Astrocyte of the spinal cord (primary cell): Measurements from ENCODE around the gene METTL24.
"Not testable (repeated sequence)": the region's sequence is repeated elsewhere in the genome, so short reads cannot be mapped to it uniquely, and the experiment has no call there.

Source experiments
- DNase-seq: peaks from one replicate; pipeline ENCODE4 v3.0.0; 2011; ENCODE audit warnings: low read depth, low spot score
- H3K4me3 ChIP-seq: 2 replicates; pipeline ENCODE4 v1.5.1; 2011; ENCODE audit warnings: low read depth, mild to moderate bottlenecking, low read length, moderate library complexity
- in situ Hi-C: cut with HindIII; loops from 2 replicates; pipeline ENCODE4 v1.10.0; 2017; ENCODE audit warnings: low sequenced_read_pairs
- TF ChIP-seq, protein P1 (sequence below): IDR thresholded peaks from 2 replicates; pipeline ENCODE4 v1.5.1; 2012; ENCODE audit warnings: low read depth, mild to moderate bottlenecking, low read length, inconsistent platforms

Gene METTL24

DNA sequence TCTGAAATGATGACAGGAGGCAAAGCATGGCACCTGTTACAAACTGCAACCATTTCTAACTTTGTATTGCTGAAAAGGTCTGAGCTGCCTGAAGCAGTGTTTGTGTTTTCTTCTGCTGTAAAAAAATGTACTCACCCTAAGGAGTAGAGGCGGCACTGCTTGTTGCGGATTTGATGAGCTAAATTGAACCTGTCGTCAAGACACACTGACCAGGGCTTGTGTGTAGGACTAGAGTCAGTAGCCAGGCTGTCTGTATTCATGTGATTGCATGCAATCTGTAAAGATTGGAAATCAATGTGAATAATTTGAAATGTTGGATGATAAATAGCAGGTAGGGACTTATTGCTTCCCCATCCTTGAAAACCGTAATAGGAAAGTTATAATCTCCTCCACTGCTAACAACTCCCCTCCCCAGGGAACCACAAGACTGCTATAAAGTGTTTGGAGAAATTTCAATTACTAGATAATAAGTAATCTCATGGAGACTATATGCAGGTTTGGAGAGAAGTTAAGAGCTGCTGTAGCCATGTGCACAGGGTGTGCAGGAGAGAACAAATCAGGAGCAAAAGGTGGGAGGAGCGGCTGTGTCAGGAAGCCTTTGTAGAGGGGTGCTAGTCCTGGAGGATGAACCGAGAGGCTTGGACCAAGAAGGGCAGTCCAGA, 42.8 kb downstream of the METTL24 start:
- TF ChIP-seq, protein P1, sequence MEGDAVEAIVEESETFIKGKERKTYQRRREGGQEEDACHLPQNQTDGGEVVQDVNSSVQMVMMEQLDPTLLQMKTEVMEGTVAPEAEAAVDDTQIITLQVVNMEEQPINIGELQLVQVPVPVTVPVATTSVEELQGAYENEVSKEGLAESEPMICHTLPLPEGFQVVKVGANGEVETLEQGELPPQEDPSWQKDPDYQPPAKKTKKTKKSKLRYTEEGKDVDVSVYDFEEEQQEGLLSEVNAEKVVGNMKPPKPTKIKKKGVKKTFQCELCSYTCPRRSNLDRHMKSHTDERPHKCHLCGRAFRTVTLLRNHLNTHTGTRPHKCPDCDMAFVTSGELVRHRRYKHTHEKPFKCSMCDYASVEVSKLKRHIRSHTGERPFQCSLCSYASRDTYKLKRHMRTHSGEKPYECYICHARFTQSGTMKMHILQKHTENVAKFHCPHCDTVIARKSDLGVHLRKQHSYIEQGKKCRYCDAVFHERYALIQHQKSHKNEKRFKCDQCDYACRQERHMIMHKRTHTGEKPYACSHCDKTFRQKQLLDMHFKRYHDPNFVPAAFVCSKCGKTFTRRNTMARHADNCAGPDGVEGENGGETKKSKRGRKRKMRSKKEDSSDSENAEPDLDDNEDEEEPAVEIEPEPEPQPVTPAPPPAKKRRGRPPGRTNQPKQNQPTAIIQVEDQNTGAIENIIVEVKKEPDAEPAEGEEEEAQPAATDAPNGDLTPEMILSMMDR = no peak
- in situ Hi-C loops = no loop called here
- H3K4me3 ChIP-seq = no peak overlapping the region
- DNase-seq = no peak

GRCh38 chr6:110310861-110311446, 47.2 kb downstream of the METTL24 start:
- no peak for DNase-seq
- TF ChIP-seq, protein P1 = no peak
- H3K4me3 ChIP-seq = no peak overlapping the region
- in situ Hi-C loops = no loop called here

DNA sequence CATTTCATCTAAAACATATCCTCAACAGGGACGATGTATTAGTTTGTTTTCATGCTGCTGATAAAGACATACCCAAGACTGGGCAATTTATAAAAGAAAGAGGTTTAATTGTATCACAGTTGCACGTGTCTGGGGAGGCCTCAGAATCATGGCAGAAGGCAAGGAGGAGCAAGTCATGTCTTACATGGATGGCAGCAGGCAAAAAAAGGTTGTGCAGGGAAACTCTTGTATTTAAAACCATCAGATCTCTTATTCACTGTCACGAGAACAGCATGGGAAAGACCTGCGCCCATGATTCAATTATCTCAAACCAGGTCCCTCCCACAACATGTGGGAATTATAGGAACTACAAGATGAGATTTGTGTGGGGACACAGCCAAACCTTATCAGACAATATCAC, 48.7 kb downstream of the METTL24 start:
- in situ Hi-C loops, H3K4me3 ChIP-seq, DNase-seq: not testable (repeated sequence)

GRCh38 chr6:110307368-110307767, 50.8 kb downstream of the METTL24 start:
- DNase-seq = no peak
- in situ Hi-C loops = no loop called here
- TF ChIP-seq, protein P1 = no peak
- H3K4me3 ChIP-seq = no peak overlapping the region

GRCh38 chr6:110305832-110306231, 52.3 kb downstream of the METTL24 start:
- DNase-seq, H3K4me3 ChIP-seq, in situ Hi-C loops: not testable (repeated sequence)

- in situ Hi-C loops, H3K4me3 ChIP-seq, DNase-seq: not testable (repeated sequence)
Measured at GRCh38 chr6:110303692-110304091, 54.5 kb downstream of the METTL24 start.

- DNase-seq = no peak
Measured at GRCh38 chr6:110298916-110299315, 59.2 kb downstream of the METTL24 start.

DNA sequence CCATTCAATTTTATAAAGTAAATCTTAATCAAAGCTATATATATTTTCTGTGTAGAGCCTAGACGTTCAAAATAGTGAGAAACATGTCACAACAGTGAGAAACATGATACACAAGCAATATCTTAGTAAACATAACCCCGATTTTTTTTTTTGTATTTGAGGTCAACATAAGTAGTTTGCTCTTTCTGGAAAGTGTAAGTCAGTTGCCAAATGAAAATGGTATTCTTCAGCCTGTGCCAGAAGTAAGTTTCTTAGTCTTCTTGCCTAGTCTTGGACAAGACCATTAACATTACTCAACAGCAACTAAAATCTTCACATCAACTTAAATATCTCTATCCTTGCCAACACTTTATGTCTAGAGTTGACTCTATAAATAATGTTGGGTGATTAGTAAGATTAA, 59.7 kb downstream of the METTL24 start:
- TF ChIP-seq, protein P1 = no peak
- no peak overlapping the region for H3K4me3 ChIP-seq
- no peak for DNase-seq
- in situ Hi-C loops = no loop called here

More at GRCh38 chr6:110298916-110299315, 59.2 kb downstream of the METTL24 start:
- TF ChIP-seq, protein P1 = no peak
- no peak overlapping the region for H3K4me3 ChIP-seq
- in situ Hi-C loops = no loop called here
